CD4-positive, alpha-beta T cell treated with Interleukin-6 at 100 ng/mL for 8 hours (primary cell): Measurements from ENCODE around the gene ADH1A.
"Not testable (repeated sequence)": the region's sequence is repeated elsewhere in the genome, so short reads cannot be mapped to it uniquely, and the experiment has no call there.

ENCODE experiments used
- DNase-seq: peaks from one replicate; pipeline ENCODE4 v3.0.0-alpha.2; 2020; ENCODE audit warnings: mixed read lengths, low spot score

The ADH1A gene

GRCh38 chr4:99290848-99291786, at the start of gene ADH1A:
ADH1A (minus strand) TSS chr4:99290985; CDS start chr4:99290914, 71 bp downstream.
- no peak for DNase-seq

- no peak for DNase-seq
Observed at GRCh38 chr4:99339172-99339571, 48.4 kb upstream of the ADH1A start.

GRCh38 chr4:99336553-99336952, 45.8 kb upstream of the ADH1A start:
- no peak for DNase-seq

GRCh38 chr4:99334880-99335279, 44.1 kb upstream of the ADH1A start:
- no peak for DNase-seq

GRCh38 chr4:99330648-99331047, 39.9 kb upstream of the ADH1A start:
- no peak for DNase-seq

- DNase-seq: no peak
Observed at GRCh38 chr4:99329876-99330275, 39.1 kb upstream of the ADH1A start.

GRCh38 chr4:99324979-99325378, 34.2 kb upstream of the ADH1A start:
- DNase-seq: no peak

GRCh38 chr4:99324361-99324760, 33.6 kb upstream of the ADH1A start:
- DNase-seq: no peak

- DNase-seq: no peak
Observed at GRCh38 chr4:99323756-99324155, 33.0 kb upstream of the ADH1A start.

GRCh38 chr4:99321241-99322191, 30.7 kb upstream of the ADH1A start, which contains the start of gene ADH1B:
ADH1B (minus strand) TSS chr4:99321401; CDS start chr4:99321331, 70 bp downstream.
- no peak for DNase-seq

GRCh38 chr4:99317811-99318210, 27.0 kb upstream of the ADH1A start:
- not testable (repeated sequence) for DNase-seq

GRCh38 chr4:99317354-99317753, 26.6 kb upstream of the ADH1A start:
- DNase-seq: no peak

- no peak for DNase-seq
Observed at GRCh38 chr4:99315839-99316238, 25.1 kb upstream of the ADH1A start.

GRCh38 chr4:99314211-99314610, 23.4 kb upstream of the ADH1A start:
- no peak for DNase-seq

GRCh38 chr4:99310389-99310788, 19.6 kb upstream of the ADH1A start:
- DNase-seq: no peak

GRCh38 chr4:99305638-99306400, 15.0 kb upstream of the ADH1A start:
- DNase-seq: no peak

- no peak for DNase-seq
Observed at GRCh38 chr4:99301376-99302164, 10.8 kb upstream of the ADH1A start.

GRCh38 chr4:99300934-99301333, 10.1 kb upstream of the ADH1A start:
- DNase-seq: no peak

- no peak for DNase-seq
Observed at GRCh38 chr4:99293357-99293756, 2.6 kb upstream of the ADH1A start.

GRCh38 chr4:99285387-99285786, 5.4 kb downstream of the ADH1A start:
- DNase-seq: no peak

- no peak for DNase-seq
Observed at GRCh38 chr4:99282731-99283130, 8.1 kb downstream of the ADH1A start.
